Suppressor macrophage (primary cell): ENCODE measurements around the gene BCL11A.

Source experiments
- DNase-seq, 4 experiments: peaks; one replicate each; pipeline ENCODE4 v3.0.0-alpha.2; 2020 to 2022
- total RNA-seq, 17 experiments: gene quantifications; one replicate each; lab custom pipeline; 2026; ENCODE audit warnings: mixed read lengths in 6 of 17, inconsistent platforms in 3 of 17; lab: John Stamatoyannopoulos, UW

BCL11A gene
- 10.3 to 199 (median 39.0) reads per million in 17 experiments for total RNA-seq

DNA sequence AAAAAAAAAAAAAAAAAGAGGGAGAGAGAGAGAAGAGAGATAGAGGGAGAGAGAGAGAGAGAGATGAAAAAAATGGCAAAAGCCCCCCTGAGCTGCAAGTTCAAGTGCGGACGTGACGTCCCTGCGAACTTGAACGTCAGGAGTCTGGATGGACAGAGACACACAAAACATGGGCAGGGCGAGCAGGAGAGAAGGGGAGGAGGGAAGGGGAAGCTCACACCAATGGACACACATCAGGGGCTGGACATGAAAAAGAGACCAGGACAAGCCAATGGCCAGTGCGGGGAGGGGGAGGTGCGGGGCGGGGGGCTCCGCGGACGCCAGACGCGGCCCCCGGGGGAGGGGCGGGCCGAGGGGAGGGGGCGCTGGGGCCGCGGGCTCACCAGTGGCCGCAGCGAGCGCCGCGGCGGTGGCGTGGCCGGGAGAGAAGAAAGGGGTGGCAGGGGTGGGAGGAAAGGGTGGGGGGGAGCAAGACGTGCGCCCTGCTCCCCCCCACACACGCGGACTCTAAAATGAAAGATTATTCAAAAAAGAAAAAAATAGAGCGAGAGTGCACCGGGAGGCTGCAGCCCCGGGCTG, at the start of gene BCL11A:
BCL11A (minus strand) TSS at position 160 of the 579 bp plus-strand sequence. CDS start 384 bp downstream, outside the sequence.
- DNase-seq: peak; percentile 77 to 89 (median 82)

- DNase-seq: no peak
These were observed 49.5 kb upstream of the BCL11A start for GRCh38 chr2:60602828-60603532.

DNA sequence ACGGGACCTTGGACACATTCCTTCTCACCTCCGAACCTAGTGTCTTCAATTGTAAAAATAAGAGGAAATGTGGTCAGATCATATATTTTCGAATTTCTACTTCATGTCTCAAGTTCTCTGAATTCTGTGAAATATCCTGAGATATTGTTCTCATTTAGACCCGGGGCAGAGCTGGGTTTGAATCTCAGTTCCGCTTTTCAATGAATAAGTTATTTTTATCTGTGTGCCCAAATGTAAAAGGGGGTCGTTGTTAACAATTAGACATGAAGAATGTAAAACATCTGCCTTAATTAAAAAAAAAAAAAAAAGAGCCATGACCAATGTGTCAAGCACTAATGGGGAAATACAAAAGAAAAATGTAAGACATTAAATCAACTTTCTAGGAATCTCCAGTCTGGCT, 48.9 kb upstream of the BCL11A start:
- peak in 1 of 4 experiments; percentile 8 for DNase-seq

- no peak for DNase-seq
These were observed 44.8 kb upstream of the BCL11A start for GRCh38 chr2:60598271-60598670.

DNA sequence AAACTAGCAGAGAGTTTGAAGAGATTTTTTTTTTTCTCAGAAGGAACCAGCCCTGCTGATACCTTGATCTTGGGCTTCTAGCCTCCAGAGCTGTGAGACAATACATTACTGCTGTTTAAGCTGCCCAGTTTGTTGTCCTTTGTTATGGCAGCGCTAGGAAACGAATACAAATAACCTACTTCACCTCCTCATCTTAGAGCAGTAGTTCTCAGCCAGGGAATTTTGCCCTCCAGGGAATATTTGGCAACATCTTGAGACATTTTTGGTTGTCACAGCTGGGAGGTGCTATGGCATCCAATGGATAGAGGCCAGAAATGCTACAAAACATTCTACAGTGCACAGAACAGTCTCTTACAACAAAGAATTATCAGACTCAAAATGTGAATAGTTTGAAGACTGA, 43.9 kb upstream of the BCL11A start:
- no peak for DNase-seq

- DNase-seq: no peak
These were observed 43.0 kb upstream of the BCL11A start for GRCh38 chr2:60596411-60596810.

- DNase-seq: no peak
These were observed 42.5 kb upstream of the BCL11A start for GRCh38 chr2:60595953-60596352.

DNA sequence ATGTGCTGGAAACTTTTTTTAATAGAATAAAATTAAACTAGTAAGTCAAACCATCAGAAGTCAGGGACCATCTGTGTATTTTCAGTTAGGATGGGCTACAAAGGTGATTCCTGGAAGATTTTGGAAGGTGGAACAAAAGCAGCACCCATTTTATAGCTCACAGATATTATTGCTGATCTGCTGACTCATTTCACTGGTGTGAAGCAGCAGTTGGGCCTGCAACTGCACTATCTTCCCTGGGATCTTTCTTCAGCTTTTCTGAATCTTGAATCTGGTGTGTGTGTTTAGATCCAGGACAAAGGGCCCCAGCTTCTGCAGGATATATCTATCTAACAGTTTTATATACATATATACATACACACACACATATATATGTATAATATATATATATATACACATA, 35.6 kb upstream of the BCL11A start:
- no peak for DNase-seq

DNA sequence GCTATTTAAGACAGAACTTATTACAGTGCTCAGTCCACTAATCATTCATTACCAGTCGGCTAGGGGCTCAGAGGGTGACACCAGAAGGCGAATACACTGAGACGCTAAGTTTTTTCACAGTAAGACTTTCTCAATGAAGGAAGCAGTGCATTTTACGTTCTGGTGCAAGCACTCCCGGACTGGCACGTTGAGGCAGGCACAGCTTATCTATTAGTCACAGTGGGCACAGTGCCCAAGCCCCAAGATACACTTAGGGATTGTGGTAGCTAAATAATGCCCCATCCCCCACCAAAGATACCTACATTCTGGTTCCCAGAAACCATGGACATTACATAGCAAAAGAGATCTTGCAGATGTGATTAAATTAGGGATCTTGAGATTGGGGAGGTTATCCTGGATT, 32.6 kb upstream of the BCL11A start:
- no peak for DNase-seq

GRCh38 chr2:60585276-60585675, 31.8 kb upstream of the BCL11A start:
- no peak for DNase-seq

GRCh38 chr2:60583604-60584003, 30.1 kb upstream of the BCL11A start:
- DNase-seq: no peak

DNA sequence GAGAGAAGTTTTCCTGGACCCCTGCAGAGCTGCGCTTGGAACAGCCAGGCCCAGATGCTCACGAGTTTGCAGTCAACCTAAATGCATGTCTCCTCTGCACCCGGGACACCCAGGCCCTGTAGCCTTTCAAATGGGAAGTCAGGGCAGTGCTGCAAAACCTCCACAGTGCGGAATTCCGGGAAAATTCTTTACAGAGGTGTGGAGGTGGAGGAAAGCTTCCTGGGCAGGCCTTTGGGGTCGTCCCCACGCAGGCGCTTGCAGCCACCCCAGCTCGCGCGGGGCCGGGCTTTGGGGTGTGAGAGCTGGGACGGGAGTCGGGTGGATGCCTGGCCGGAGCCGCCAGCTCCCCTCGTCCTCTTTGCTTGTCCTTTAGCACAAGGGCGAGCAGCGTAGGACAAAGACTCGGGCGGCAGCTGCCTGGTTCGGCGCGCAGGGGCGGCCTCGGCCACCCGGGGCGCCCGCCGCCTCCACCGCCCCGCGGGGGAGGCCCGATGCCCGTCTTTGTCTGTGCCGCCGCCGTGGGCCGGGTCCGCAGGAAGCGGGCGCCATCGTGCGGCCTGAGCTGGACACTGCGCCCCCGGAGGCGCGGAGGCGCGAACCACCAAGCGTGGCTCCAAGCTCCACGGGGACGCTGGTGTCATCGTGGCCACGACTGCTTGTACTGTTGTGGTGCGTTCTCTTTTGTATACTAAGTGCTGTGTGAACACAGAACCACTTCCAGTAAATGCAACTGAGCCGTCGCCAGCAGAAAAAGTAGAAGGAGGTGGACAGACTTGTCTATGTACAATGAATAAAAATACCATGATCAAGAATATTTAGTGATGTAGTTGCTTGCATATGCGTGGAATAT, 28.2 kb upstream of the BCL11A start:
- DNase-seq: peak; percentile 75 to 92 (median 88)

DNA sequence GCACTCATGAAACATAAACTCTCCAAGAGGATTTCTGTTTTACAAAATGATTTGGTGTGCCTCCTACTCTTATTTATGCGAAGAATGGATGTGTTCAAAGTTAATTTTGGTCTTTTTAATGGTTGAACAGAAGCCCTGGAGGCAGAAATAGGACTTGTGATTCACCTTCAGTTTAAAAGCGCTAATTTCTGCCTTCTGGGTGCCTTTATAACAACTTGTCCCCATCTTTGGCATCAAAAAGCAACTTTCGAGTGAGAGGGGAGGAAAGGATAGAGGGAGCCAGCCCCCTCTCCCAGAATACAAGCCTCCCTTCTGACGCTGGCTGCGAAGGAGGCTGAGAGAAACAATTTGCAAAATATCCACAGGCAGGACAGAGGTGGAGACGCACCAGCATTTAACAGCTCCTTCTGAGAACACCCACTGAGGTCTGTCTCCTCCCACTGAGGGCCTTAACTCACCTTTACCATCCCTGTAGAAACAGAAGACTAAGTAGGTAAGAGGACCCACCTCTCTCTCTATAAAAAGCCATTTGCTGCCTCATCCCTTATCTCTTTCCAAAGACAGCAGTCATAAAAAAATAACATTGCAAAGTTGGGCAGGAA, 24.3 kb upstream of the BCL11A start:
- no peak for DNase-seq

DNA sequence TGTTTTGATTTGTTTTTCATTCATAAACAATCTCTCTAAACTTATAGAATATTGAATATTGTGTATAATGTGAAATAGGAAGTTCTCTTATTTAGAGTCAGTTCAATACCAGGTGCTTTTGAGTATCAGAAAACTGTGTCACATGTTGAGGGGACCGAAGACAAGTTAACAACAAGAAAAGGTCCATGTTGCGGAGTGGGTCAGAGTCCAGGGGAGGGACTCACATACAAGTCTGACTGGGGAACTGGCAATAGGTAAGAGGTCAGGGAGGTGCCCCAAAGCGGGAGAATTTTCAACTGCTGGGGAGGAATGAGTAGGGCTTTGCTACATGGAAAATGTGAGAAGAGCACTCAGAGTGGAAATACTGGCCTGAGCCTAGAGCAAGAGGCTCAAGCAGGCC, 19.8 kb upstream of the BCL11A start:
- no peak for DNase-seq

DNA sequence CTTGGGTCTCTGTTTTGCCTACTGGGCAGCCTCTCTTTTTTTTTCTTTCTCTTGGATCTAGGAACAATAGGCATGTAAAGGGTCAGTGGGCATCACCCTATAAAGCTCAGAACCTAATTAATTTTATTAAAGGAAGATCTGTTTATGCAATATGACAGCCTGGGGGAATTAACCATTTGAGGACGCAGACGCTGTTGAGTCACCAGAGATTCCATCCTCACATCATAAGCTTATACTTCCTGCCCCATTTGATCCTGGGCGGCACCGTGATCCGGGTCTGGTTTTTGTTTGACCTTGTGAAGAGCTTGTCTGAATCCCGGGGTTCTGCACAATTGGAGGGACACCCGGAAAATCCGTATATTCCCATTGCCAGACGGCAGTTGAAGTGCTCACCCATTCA, 16.8 kb upstream of the BCL11A start:
- DNase-seq: peak in 1 of 4 experiments; percentile 10

DNA sequence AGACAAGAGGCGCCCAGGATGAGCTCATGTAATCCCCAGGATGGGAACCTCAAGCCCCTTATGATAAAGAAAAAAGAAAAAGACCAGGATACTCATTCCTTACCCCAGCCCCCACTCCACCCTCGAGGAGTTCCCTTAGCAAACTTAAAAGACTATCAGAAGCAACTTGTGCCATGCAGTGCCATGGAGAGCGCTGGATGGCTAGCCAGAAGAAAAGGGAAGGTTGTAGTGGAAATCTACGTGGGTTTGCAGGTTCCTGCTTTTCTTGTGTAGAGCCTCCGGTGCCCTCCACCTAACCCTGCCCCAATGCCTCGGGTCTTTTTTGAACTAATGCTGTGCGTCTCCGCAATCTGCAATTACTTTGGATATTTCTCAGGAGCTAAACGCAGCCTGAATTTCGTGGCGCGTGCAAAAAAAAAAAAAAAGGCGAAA, 16.2 kb upstream of the BCL11A start:
- peak; percentile 19 to 60 (median 55) for DNase-seq

GRCh38 chr2:60567919-60568768, 14.7 kb upstream of the BCL11A start:
- DNase-seq: no peak

GRCh38 chr2:60567096-60567495, 13.6 kb upstream of the BCL11A start:
- DNase-seq: no peak

GRCh38 chr2:60565472-60565871, 12.0 kb upstream of the BCL11A start:
- DNase-seq: peak; percentile 58 to 70 (median 66)

DNA sequence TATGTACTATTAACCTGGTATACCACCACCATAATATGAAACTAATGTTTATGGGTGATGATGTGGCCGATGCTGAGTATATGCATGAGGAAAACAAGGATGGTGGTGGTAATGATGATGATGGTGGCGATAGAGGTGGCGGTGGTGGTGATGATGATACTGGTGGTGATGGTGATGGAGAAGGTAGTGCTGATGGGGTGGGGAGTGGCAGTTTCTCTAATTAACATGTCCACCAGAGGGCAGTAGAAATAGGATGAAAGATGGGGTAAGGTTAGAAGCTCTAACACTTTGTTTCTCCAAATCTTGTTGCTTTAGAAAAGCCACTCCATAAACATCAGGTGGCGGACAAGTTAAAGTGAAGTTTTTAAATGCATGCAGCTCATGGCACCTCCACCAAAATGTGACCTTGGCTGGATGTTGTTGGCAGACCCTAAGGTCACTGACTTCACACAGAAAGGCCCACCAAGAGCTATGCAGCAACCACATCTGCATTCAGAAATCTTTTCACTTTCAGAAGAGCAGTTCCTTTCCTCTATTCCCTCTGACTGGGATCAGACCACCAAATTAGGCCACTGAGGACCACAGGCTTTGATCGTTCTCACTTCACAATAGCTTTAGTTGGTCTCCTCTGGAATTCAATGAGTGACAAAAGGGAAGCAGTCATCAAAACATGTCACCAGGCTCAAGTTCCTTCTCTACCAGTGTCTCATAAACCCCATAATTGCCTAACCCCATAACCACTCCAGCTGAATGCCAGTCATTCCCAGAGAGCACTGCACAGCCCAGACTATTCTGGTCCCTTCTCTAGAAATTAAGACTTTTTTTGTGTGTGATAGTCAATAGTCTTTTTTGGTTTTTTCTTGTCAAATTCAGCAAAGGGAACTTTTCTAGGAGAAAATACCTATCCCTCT, 7.5 kb upstream of the BCL11A start:
- DNase-seq: peak; percentile 65 to 82 (median 76)

GRCh38 chr2:60559880-60560279, 6.4 kb upstream of the BCL11A start:
- no peak for DNase-seq
